ENCODE measurements around the gene CEACAM6. TPM values are rescaled to one million over a fixed set of nuclear protein-coding genes. Genes with fewer than 3 reads are reported as not detected.

The CEACAM6 gene
- total and polyA plus RNA-seq, 9 of the 15 experiments (the other 6 are each of a cell fraction or from before 2014, with no cell fraction given) = 0.24 TPM; not detected in 8

DNA sequence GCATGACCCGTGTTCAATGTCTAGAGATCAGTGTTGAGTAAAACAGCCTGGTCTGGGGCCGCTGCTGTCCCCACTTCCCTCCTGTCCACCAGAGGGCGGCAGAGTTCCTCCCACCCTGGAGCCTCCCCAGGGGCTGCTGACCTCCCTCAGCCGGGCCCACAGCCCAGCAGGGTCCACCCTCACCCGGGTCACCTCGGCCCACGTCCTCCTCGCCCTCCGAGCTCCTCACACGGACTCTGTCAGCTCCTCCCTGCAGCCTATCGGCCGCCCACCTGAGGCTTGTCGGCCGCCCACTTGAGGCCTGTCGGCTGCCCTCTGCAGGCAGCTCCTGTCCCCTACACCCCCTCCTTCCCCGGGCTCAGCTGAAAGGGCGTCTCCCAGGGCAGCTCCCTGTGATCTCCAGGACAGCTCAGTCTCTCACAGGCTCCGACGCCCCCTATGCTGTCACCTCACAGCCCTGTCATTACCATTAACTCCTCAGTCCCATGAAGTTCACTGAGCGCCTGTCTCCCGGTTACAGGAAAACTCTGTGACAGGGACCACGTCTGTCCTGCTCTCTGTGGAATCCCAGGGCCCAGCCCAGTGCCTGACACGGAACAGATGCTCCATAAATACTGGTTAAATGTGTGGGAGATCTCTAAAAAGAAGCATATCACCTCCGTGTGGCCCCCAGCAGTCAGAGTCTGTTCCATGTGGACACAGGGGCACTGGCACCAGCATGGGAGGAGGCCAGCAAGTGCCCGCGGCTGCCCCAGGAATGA is 48.4 kb upstream of the CEACAM6 start (continued):
- TF ChIP-seq, protein P1, sequence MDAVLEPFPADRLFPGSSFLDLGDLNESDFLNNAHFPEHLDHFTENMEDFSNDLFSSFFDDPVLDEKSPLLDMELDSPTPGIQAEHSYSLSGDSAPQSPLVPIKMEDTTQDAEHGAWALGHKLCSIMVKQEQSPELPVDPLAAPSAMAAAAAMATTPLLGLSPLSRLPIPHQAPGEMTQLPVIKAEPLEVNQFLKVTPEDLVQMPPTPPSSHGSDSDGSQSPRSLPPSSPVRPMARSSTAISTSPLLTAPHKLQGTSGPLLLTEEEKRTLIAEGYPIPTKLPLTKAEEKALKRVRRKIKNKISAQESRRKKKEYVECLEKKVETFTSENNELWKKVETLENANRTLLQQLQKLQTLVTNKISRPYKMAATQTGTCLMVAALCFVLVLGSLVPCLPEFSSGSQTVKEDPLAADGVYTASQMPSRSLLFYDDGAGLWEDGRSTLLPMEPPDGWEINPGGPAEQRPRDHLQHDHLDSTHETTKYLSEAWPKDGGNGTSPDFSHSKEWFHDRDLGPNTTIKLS (IDR thresholded peaks at IDR 0.05; ENCODE audit: borderline replicate concordance, low read depth) = peak; percentile 28; the same call in 1 of the 2 replicates
- TF ChIP-seq LARP7 (IDR thresholded peaks at IDR 0.05) (peak; percentile 80; the same call in 1 of the 2 replicates), RBM25 (IDR thresholded peaks at IDR 0.05; ENCODE audit: low read depth, low read length, severe bottlenecking) (no peak), RBM34 (IDR thresholded peaks at IDR 0.05; ENCODE audit: borderline replicate concordance, insufficient read depth, low read length) (no peak), EP300 (IDR thresholded peaks at IDR 0.05; ENCODE audit: low read length) (no peak), ZEB2 (IDR thresholded peaks at IDR 0.05) (peak; percentile 72; the same call in 1 of the 2 replicates), TRIM28 (IDR thresholded peaks at IDR 0.05) (0 out of 2 replicates have a peak, but pooled peaks have one; percentile 59), BHLHE40 (IDR thresholded peaks at IDR 0.05; ENCODE audit: low read length) (0 out of 2 replicates have a peak, but pooled peaks have one; percentile 13), MAX (CRISPR knock-in tag; IDR thresholded peaks at IDR 0.05) (no peak), CC2D1A (IDR thresholded peaks at IDR 0.05) (peak; percentile 73), TFAP4 (CRISPR knock-in tag; IDR thresholded peaks at IDR 0.05; ENCODE audit: borderline replicate concordance) (peak; percentile 92), BDP1 (IDR thresholded peaks at IDR 0.05; ENCODE audit: insufficient read depth, insufficient read length) (no peak)
- TF ChIP-seq, protein P2, sequence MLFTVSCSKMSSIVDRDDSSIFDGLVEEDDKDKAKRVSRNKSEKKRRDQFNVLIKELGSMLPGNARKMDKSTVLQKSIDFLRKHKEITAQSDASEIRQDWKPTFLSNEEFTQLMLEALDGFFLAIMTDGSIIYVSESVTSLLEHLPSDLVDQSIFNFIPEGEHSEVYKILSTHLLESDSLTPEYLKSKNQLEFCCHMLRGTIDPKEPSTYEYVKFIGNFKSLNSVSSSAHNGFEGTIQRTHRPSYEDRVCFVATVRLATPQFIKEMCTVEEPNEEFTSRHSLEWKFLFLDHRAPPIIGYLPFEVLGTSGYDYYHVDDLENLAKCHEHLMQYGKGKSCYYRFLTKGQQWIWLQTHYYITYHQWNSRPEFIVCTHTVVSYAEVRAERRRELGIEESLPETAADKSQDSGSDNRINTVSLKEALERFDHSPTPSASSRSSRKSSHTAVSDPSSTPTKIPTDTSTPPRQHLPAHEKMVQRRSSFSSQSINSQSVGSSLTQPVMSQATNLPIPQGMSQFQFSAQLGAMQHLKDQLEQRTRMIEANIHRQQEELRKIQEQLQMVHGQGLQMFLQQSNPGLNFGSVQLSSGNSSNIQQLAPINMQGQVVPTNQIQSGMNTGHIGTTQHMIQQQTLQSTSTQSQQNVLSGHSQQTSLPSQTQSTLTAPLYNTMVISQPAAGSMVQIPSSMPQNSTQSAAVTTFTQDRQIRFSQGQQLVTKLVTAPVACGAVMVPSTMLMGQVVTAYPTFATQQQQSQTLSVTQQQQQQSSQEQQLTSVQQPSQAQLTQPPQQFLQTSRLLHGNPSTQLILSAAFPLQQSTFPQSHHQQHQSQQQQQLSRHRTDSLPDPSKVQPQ (CRISPR knock-in tag; IDR thresholded peaks at IDR 0.05; ENCODE audit: borderline replicate concordance) = no peak
- TF ChIP-seq, protein P3, sequence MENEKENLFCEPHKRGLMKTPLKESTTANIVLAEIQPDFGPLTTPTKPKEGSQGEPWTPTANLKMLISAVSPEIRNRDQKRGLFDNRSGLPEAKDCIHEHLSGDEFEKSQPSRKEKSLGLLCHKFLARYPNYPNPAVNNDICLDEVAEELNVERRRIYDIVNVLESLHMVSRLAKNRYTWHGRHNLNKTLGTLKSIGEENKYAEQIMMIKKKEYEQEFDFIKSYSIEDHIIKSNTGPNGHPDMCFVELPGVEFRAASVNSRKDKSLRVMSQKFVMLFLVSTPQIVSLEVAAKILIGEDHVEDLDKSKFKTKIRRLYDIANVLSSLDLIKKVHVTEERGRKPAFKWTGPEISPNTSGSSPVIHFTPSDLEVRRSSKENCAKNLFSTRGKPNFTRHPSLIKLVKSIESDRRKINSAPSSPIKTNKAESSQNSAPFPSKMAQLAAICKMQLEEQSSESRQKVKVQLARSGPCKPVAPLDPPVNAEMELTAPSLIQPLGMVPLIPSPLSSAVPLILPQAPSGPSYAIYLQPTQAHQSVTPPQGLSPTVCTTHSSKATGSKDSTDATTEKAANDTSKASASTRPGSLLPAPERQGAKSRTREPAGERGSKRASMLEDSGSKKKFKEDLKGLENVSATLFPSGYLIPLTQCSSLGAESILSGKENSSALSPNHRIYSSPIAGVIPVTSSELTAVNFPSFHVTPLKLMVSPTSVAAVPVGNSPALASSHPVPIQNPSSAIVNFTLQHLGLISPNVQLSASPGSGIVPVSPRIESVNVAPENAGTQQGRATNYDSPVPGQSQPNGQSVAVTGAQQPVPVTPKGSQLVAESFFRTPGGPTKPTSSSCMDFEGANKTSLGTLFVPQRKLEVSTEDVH (IDR thresholded peaks at IDR 0.05; ENCODE audit: low read depth, partially characterized antibody) = peak; percentile 60
- TF ChIP-seq, protein P4, sequence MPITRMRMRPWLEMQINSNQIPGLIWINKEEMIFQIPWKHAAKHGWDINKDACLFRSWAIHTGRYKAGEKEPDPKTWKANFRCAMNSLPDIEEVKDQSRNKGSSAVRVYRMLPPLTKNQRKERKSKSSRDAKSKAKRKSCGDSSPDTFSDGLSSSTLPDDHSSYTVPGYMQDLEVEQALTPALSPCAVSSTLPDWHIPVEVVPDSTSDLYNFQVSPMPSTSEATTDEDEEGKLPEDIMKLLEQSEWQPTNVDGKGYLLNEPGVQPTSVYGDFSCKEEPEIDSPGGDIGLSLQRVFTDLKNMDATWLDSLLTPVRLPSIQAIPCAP (CRISPR knock-in tag; IDR thresholded peaks at IDR 0.05; ENCODE audit: borderline replicate concordance) = no peak
